Measurements from ENCODE around the gene KDM6A. TPM values are rescaled to one million over a fixed set of nuclear protein-coding genes. Genes with fewer than 3 reads are reported as not detected.
"Not testable (repeated sequence)": the region's sequence is repeated elsewhere in the genome, so short reads cannot be mapped to it uniquely, and the experiment has no call there.

Gene KDM6A
- total RNA-seq, 1 donor from 2014 or later, result 14.4 TPM

DNA sequence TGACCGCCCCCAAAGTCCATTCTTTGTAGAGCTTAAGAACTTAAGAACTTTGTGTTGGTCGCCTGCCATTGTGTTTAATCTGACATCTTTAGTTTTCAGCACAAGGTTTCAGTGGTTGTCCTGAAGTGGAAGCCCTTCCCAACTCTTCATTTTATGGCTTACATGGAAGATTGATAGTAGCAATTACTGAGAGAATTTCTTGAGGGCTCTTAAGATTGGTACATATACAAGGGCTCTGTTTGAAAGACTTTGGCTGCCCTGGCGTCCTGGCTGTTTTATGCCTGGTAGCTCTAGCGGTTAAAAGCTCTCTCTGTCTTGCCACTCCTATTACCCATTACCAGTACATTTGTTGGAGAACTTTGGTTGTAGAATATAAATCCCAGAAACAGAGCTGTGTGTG lies 75.0 kb downstream of the KDM6A start:
- Mint-ChIP-seq H3K36me3 (ENCODE audit: low read depth) (no peaks in the 10 kb centered on the region), H3K4me1 (ENCODE audit: low read depth) (peaks cover 12% of the 10 kb centered on the region), H3K27ac (ENCODE audit: unreplicated experiment) (no peak overlapping the region), H3K9me3 (ENCODE audit: low read depth) (peaks cover 15% of the 10 kb centered on the region), H3K27me3 (ENCODE audit: low read depth) (no peaks in the 10 kb centered on the region), H3K4me3 (ENCODE audit: unreplicated experiment) (no peak overlapping the region)
- TF ChIP-seq, protein P1, sequence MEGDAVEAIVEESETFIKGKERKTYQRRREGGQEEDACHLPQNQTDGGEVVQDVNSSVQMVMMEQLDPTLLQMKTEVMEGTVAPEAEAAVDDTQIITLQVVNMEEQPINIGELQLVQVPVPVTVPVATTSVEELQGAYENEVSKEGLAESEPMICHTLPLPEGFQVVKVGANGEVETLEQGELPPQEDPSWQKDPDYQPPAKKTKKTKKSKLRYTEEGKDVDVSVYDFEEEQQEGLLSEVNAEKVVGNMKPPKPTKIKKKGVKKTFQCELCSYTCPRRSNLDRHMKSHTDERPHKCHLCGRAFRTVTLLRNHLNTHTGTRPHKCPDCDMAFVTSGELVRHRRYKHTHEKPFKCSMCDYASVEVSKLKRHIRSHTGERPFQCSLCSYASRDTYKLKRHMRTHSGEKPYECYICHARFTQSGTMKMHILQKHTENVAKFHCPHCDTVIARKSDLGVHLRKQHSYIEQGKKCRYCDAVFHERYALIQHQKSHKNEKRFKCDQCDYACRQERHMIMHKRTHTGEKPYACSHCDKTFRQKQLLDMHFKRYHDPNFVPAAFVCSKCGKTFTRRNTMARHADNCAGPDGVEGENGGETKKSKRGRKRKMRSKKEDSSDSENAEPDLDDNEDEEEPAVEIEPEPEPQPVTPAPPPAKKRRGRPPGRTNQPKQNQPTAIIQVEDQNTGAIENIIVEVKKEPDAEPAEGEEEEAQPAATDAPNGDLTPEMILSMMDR (IDR thresholded peaks at IDR 0.05), result no peak
- DNase-seq (ENCODE audit: low spot score), result no peak

- no peak overlapping the region for H3K4me3 Mint-ChIP-seq (ENCODE audit: unreplicated experiment)
- no peak overlapping the region for H3K27ac Mint-ChIP-seq (ENCODE audit: unreplicated experiment)
- DNase-seq (ENCODE audit: low spot score), result no peak
- H3K4me1 Mint-ChIP-seq (ENCODE audit: low read depth), result peaks cover 12% of the 10 kb centered on the region
- H3K36me3 Mint-ChIP-seq (ENCODE audit: low read depth), result no peaks in the 10 kb centered on the region
- peaks cover 15% of the 10 kb centered on the region for H3K9me3 Mint-ChIP-seq (ENCODE audit: low read depth)
- TF ChIP-seq, protein P1 (IDR thresholded peaks at IDR 0.05), result no peak
- H3K27me3 Mint-ChIP-seq (ENCODE audit: low read depth), result no peaks in the 10 kb centered on the region
Measured at GRCh38 chrX:44948406-44948805, 75.4 kb downstream of the KDM6A start.

DNA sequence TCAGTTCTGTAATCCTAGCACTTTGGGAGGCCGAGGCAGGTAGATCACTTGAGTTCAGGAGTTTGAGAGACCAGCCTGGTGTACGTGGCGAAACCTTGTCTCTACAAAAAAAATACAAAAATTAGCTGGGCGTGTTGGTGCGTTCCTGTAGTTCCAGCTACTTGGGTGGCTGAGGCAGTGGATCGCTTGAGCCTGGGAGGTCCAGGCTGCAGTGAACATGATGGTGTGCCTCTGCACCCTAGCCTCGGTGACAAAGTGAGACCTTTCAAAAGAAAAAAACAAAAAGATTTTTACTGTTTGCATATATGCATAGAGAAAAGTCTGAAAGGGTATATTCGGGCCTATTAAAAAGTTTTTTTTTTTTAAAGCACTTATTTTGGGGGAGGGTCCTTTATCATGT lies 76.1 kb downstream of the KDM6A start:
- Mint-ChIP-seq H3K4me3 (ENCODE audit: unreplicated experiment) (no peak overlapping the region), H3K27ac (ENCODE audit: unreplicated experiment) (no peak overlapping the region), H3K4me1 (ENCODE audit: low read depth) (peaks cover 12% of the 10 kb centered on the region), H3K27me3 (ENCODE audit: low read depth) (no peaks in the 10 kb centered on the region), H3K36me3 (ENCODE audit: low read depth) (no peaks in the 10 kb centered on the region), H3K9me3 (ENCODE audit: low read depth) (peaks cover 15% of the 10 kb centered on the region)
- TF ChIP-seq, protein P1 (IDR thresholded peaks at IDR 0.05), result no peak
- DNase-seq (ENCODE audit: low spot score), result no peak

GRCh38 chrX:44950471-44951366 lies 77.7 kb downstream of the KDM6A start:
- H3K27me3 Mint-ChIP-seq (ENCODE audit: low read depth); H3K4me3 Mint-ChIP-seq (ENCODE audit: unreplicated experiment); DNase-seq (ENCODE audit: low spot score); H3K36me3 Mint-ChIP-seq (ENCODE audit: low read depth); H3K9me3 Mint-ChIP-seq (ENCODE audit: low read depth): not testable (repeated sequence)
- Mint-ChIP-seq H3K27ac (ENCODE audit: unreplicated experiment) (peak overlapping the region; percentile 37), H3K4me1 (ENCODE audit: low read depth) (peaks cover 21% of the 10 kb centered on the region)

GRCh38 chrX:44951572-44952067 lies 78.6 kb downstream of the KDM6A start:
- H3K4me3 Mint-ChIP-seq (ENCODE audit: unreplicated experiment), result no peak overlapping the region
- TF ChIP-seq, protein P1 (IDR thresholded peaks at IDR 0.05), result no peak
- no peaks in the 10 kb centered on the region for H3K36me3 Mint-ChIP-seq (ENCODE audit: low read depth)
- H3K27me3 Mint-ChIP-seq (ENCODE audit: low read depth), result no peaks in the 10 kb centered on the region
- no peak for DNase-seq (ENCODE audit: low spot score)
- peaks cover 21% of the 10 kb centered on the region for H3K4me1 Mint-ChIP-seq (ENCODE audit: low read depth)
- peaks cover 2% of the 10 kb centered on the region for H3K9me3 Mint-ChIP-seq (ENCODE audit: low read depth)
- no peak overlapping the region for H3K27ac Mint-ChIP-seq (ENCODE audit: unreplicated experiment)

Data from chondrocyte (in vitro differentiated cells).